ENCODE measurements around the gene F2RL1. TPM values are rescaled to one million over a fixed set of nuclear protein-coding genes. Genes with fewer than 3 reads are reported as not detected.
A peak's percentile ranks its signal among the peaks of the same experiment; 100 is the strongest.

Gene F2RL1
- total RNA-seq, 1 donor from 2014 or later, result 164 TPM

DNA sequence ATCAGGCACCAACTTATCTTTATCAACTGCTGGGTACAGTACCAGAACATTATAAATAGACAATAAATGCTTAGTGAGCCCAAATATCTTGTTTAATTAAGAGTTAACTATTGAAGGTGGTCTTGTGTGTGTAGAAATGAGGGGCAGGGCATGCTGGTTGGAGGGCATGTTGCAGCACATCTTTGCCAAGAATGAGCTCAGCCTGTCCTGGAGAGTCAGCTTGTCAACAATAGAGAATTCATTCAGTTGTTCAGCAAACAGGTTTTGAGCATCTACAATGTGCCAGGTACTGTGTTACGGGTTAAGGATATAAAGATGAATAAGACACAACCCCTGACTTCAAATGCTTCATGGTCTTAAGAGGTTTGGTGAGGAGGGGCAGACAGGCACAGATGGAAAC, 19.2 kb upstream of the F2RL1 start:
- no peak for TF ChIP-seq EZH2 (IDR thresholded peaks at IDR 0.05; ENCODE audit: insufficient read depth, low read length)
- TF ChIP-seq, protein P1, sequence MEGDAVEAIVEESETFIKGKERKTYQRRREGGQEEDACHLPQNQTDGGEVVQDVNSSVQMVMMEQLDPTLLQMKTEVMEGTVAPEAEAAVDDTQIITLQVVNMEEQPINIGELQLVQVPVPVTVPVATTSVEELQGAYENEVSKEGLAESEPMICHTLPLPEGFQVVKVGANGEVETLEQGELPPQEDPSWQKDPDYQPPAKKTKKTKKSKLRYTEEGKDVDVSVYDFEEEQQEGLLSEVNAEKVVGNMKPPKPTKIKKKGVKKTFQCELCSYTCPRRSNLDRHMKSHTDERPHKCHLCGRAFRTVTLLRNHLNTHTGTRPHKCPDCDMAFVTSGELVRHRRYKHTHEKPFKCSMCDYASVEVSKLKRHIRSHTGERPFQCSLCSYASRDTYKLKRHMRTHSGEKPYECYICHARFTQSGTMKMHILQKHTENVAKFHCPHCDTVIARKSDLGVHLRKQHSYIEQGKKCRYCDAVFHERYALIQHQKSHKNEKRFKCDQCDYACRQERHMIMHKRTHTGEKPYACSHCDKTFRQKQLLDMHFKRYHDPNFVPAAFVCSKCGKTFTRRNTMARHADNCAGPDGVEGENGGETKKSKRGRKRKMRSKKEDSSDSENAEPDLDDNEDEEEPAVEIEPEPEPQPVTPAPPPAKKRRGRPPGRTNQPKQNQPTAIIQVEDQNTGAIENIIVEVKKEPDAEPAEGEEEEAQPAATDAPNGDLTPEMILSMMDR (IDR thresholded peaks at IDR 0.05; ENCODE audit: insufficient read depth, low read depth, low read length), result no peak
- no peaks in the 10 kb centered on the region for H3K27me3 Mint-ChIP-seq (ENCODE audit: low read depth, unreplicated experiment)
- Histone ChIP-seq H3K9ac (ENCODE audit: low read length) (no peak overlapping the region), H3K27ac (ENCODE audit: low read depth, low read length) (no peak overlapping the region), H4K20me1 (ENCODE audit: insufficient read depth, low read length) (no peaks in the 10 kb centered on the region), H3K36me3 (ENCODE audit: insufficient read depth, low read length) (no peaks in the 10 kb centered on the region), H3K4me3 (ENCODE audit: insufficient read depth, low read depth, low read length) (no peak overlapping the region), H2AFZ (ENCODE audit: low read depth, low read length) (no peak overlapping the region), H3K27me3 (ENCODE audit: insufficient read depth, low read length) (no peaks in the 10 kb centered on the region), H3K4me1 (ENCODE audit: insufficient read depth, low read length) (peaks cover 24% of the 10 kb centered on the region), H3K9me3 (ENCODE audit: insufficient read depth, low read depth, low read length) (no peaks in the 10 kb centered on the region), H3K79me2 (ENCODE audit: insufficient read depth, low read length) (no peaks in the 10 kb centered on the region), H3K4me2 (ENCODE audit: low read length) (no peak overlapping the region)
- H3K36me3 Mint-ChIP-seq (ENCODE audit: low read depth, unreplicated experiment), result no peaks in the 10 kb centered on the region
- H3K4me1 Mint-ChIP-seq (ENCODE audit: low read depth, unreplicated experiment), result peaks cover 31% of the 10 kb centered on the region
- H3K9me3 Mint-ChIP-seq (ENCODE audit: unreplicated experiment), result peaks cover 3% of the 10 kb centered on the region
- no peak overlapping the region for H3K4me3 Mint-ChIP-seq (ENCODE audit: unreplicated experiment)
- FAIRE-seq (no peak), DNase-seq (ENCODE audit: low read depth) (no peak)
- H3K27ac Mint-ChIP-seq (ENCODE audit: unreplicated experiment), result no peak overlapping the region

DNA sequence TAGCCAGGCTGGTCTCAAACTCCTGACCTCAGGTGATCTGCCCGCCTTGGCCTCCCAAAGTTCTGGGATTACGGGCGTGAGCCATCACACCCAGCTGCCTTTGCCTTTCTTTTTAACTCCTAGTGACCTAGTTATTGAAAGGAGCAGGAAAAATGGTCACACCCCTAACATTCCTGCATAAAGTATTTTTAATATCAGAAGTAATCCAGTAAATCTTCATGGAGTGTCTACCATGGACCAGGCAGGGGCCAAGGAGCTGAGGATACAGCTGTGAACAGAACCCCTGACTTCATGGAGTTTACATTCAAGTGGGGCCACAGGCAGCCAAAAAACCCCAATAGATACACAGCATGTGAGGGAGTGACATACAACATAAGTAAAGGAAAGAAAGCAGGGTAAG, 18.3 kb upstream of the F2RL1 start:
- Mint-ChIP-seq H3K27me3 (ENCODE audit: low read depth, unreplicated experiment) (no peaks in the 10 kb centered on the region), H3K36me3 (ENCODE audit: low read depth, unreplicated experiment) (no peaks in the 10 kb centered on the region), H3K4me1 (ENCODE audit: low read depth, unreplicated experiment) (peaks cover 27% of the 10 kb centered on the region), H3K9me3 (ENCODE audit: unreplicated experiment) (peaks cover 3% of the 10 kb centered on the region), H3K27ac (ENCODE audit: unreplicated experiment) (no peak overlapping the region), H3K4me3 (ENCODE audit: unreplicated experiment) (peak overlapping the region; percentile 24)
- Histone ChIP-seq H3K4me2 (ENCODE audit: low read length) (no peak overlapping the region), H4K20me1 (ENCODE audit: insufficient read depth, low read length) (no peaks in the 10 kb centered on the region), H3K27me3 (ENCODE audit: insufficient read depth, low read length) (no peaks in the 10 kb centered on the region), H3K4me3 (ENCODE audit: insufficient read depth, low read depth, low read length) (no peak overlapping the region), H3K79me2 (ENCODE audit: insufficient read depth, low read length) (no peaks in the 10 kb centered on the region), H3K9me3 (ENCODE audit: insufficient read depth, low read depth, low read length) (no peaks in the 10 kb centered on the region), H3K36me3 (ENCODE audit: insufficient read depth, low read length) (no peaks in the 10 kb centered on the region), H3K9ac (ENCODE audit: low read length) (no peak overlapping the region), H3K27ac (ENCODE audit: low read depth, low read length) (peak overlapping the region; percentile 82), H2AFZ (ENCODE audit: low read depth, low read length) (no peak overlapping the region), H3K4me1 (ENCODE audit: insufficient read depth, low read length) (peaks cover 33% of the 10 kb centered on the region)
- TF ChIP-seq EZH2 (IDR thresholded peaks at IDR 0.05; ENCODE audit: insufficient read depth, low read length), result no peak
- TF ChIP-seq, protein P1 (IDR thresholded peaks at IDR 0.05; ENCODE audit: insufficient read depth, low read depth, low read length), result no peak
- no peak for DNase-seq (ENCODE audit: low read depth)
- FAIRE-seq, result no peak

DNA sequence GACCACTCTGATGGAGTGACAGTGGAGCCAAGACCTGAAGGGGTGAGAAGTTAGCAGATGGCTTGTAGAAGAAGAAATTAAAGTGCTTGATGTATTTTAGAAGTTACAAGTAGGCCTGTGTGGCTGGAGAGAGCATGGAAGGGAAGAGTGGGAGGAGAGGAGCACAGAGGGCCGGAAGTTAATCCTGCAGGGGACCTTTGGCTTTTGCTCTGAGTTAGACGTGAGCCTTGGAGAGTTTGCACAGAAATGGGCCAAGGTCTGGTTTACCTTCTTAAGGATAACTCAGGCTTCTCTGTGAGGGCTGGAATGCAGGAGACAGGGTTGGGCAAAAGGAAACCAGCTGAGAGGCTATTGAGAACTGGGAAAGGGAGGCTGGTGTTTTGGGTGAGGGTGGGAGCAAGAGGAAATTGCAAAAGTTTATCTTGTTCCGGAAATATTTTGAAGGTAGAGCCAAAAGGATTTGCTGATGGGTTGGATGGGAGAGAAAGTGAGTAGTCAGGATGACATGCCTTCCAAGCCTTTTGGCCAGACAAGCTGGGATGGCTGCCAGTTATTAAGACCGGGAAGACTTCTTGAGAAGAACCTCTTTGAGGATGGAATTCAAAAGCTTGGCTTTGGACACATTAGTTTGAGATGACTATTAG, 17.5 kb upstream of the F2RL1 start:
- Mint-ChIP-seq H3K9me3 (ENCODE audit: unreplicated experiment) (peaks cover 3% of the 10 kb centered on the region), H3K4me1 (ENCODE audit: low read depth, unreplicated experiment) (peaks cover 33% of the 10 kb centered on the region), H3K27ac (ENCODE audit: unreplicated experiment) (peak overlapping the region; percentile 71), H3K36me3 (ENCODE audit: low read depth, unreplicated experiment) (no peaks in the 10 kb centered on the region), H3K27me3 (ENCODE audit: low read depth, unreplicated experiment) (no peaks in the 10 kb centered on the region), H3K4me3 (ENCODE audit: unreplicated experiment) (no peak overlapping the region)
- Histone ChIP-seq H3K79me2 (ENCODE audit: insufficient read depth, low read length) (no peaks in the 10 kb centered on the region), H3K36me3 (ENCODE audit: insufficient read depth, low read length) (no peaks in the 10 kb centered on the region), H3K27ac (ENCODE audit: low read depth, low read length) (peak overlapping the region; percentile 82), H3K4me1 (ENCODE audit: insufficient read depth, low read length) (peaks cover 37% of the 10 kb centered on the region), H3K9ac (ENCODE audit: low read length) (peak overlapping the region; percentile 61), H2AFZ (ENCODE audit: low read depth, low read length) (no peak overlapping the region), H3K4me2 (ENCODE audit: low read length) (peak overlapping the region; percentile 66), H3K9me3 (ENCODE audit: insufficient read depth, low read depth, low read length) (no peaks in the 10 kb centered on the region), H3K4me3 (ENCODE audit: insufficient read depth, low read depth, low read length) (no peak overlapping the region), H4K20me1 (ENCODE audit: insufficient read depth, low read length) (no peaks in the 10 kb centered on the region), H3K27me3 (ENCODE audit: insufficient read depth, low read length) (no peaks in the 10 kb centered on the region)
- FAIRE-seq, result peak; percentile 60
- TF ChIP-seq, protein P1 (IDR thresholded peaks at IDR 0.05; ENCODE audit: insufficient read depth, low read depth, low read length), result no peak
- no peak for TF ChIP-seq EZH2 (IDR thresholded peaks at IDR 0.05; ENCODE audit: insufficient read depth, low read length)
- DNase-seq (ENCODE audit: low read depth), result peak; percentile 94
